Activated CD4-positive, alpha-beta T cell treated with anti-CD3 and anti-CD28 coated beads for 36 hours (primary cell): ENCODE measurements around the gene XRN2. TPM values are rescaled to one million over a fixed set of nuclear protein-coding genes. Genes with fewer than 3 reads are reported as not detected.
A peak's percentile ranks its signal among the peaks of the same experiment; 100 is the strongest.

ENCODE experiments used
- ATAC-seq: fragments of 200-7000 bp; cut with Tn5 transposase; one replicate; pipeline ENCODE4 v1.10.0; 2021; ENCODE audit warnings: mild to moderate bottlenecking, moderate library complexity
- CTCF ChIA-PET: fragments of 350-600 bp; sonication (Branson Sonifier 250); formaldehyde crosslinking; loops from one replicate; lab custom pipeline; 2021; ENCODE audit warnings: antibody characterized with exemption; lab: Charles Lee
- POLR2A ChIA-PET: fragments of 350-600 bp; sonication (Branson Sonifier 250); formaldehyde crosslinking; loops from one replicate; lab custom pipeline; 2021; ENCODE audit warnings: antibody characterized with exemption, inconsistent platforms; lab: Charles Lee
- DNase-seq: peaks from one replicate; pipeline ENCODE4 v3.0.0-alpha.2; 2020
- H3K27ac Mint-ChIP-seq: one replicate; pipeline ENCODE4 v1.8.0; 2021; ENCODE audit warnings: mixed read lengths
- H3K27me3 Mint-ChIP-seq: one replicate; pipeline ENCODE4 v1.8.0; 2021; ENCODE audit warnings: mixed read lengths
- H3K36me3 Mint-ChIP-seq: one replicate; pipeline ENCODE4 v1.8.0; 2021; ENCODE audit warnings: low read depth, mixed read lengths
- H3K4me1 Mint-ChIP-seq: one replicate; pipeline ENCODE4 v1.8.0; 2021; ENCODE audit warnings: mixed read lengths
- H3K4me3 Mint-ChIP-seq: one replicate; pipeline ENCODE4 v1.8.0; 2021; ENCODE audit warnings: mild to moderate bottlenecking, moderate library complexity, mixed read lengths
- H3K9me3 Mint-ChIP-seq: one replicate; pipeline ENCODE4 v1.8.0; 2021; ENCODE audit warnings: low read depth, mixed read lengths
- intact Hi-C, 2 experiments: fragments of 100-400 bp; cut with DNase I in 1 of 2; cut with micrococcal nuclease in 1 of 2; formaldehyde crosslinking; loops; one replicate each; pipeline versions ENCODE4 v1.14.2 to v1.15.1; 2022 to 2024; cut with DNase I, micrococcal nuclease
- total RNA-seq, 2 experiments: library from RNA; stranded (reverse); gene quantifications; one replicate each; pipeline ENCODE4 v1.2.3, GENCODE V29; 2021

XRN2 gene
- total RNA-seq, 2 experiments from 2014 or later = 87.1 to 88.4 TPM

DNA sequence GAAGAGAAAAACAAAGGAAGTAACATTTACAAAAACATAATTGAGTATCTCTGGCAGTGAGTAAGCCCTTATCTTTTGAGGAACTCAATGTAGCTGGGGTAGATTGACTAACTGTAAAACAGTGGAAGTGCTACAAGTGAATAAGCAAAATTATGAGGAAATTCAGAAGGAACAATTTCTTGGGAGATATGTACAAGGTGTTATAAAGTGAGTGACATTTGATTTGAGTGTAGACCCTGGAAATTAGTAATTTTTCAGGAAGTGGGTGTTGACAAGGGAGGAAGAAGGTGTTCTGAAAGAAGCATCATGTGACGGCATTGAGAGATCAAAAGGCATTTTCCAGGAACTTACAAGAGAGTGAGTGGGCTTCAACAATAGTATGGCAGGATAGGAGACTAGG is 22.2 kb downstream of the XRN2 start:
- DNase-seq = no peak
- ChIA-PET POLR2A (interaction anchor here (1.7 kb wide), 1 partner anchor 16 kb away, joined by 6 read pairs; no protein-coding TSS in a partner anchor), CTCF (interaction anchor here (1.5 to 1.8 kb wide), 2 partner anchors 9 to 90 kb away, joined by 4 to 10 read pairs; no protein-coding TSS in a partner anchor)
- peak overlapping the region; percentile 21 for H3K4me3 Mint-ChIP-seq
- peak overlapping the region; percentile 79 for H3K27ac Mint-ChIP-seq
- intact Hi-C loops = no loop called here
- H3K36me3 Mint-ChIP-seq = peaks cover 32% of the 10 kb centered on the region
- H3K27me3 Mint-ChIP-seq = no peaks in the 10 kb centered on the region
- ATAC-seq = peak; percentile 66
- H3K9me3 Mint-ChIP-seq = peaks cover 5% of the 10 kb centered on the region
- H3K4me1 Mint-ChIP-seq = peaks cover 46% of the 10 kb centered on the region

DNA sequence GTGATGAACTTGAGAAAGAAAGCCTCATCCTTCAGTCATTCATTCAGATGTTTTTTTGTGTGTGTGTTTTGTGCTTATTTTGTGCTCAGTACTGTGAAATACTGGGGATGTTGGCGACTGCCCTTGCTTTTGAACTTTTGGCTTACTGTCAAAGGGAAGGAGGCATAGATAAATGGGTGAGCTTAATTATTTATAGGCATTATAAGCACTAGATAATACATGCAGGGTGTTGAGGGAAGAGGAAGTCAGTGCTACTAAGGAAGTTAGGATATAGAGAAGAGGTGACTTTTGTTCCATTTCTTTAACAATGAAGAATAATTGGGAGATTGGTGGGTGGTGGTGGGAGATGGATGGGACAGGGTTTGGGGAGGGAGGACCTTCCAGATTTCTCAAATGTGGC is 23.6 kb downstream of the XRN2 start:
- intact Hi-C loops = no loop called here
- Mint-ChIP-seq H3K27ac (peak overlapping the region; percentile 58), H3K27me3 (no peaks in the 10 kb centered on the region), H3K36me3 (peaks cover 26% of the 10 kb centered on the region), H3K4me1 (peaks cover 46% of the 10 kb centered on the region), H3K9me3 (no peaks in the 10 kb centered on the region), H3K4me3 (no peak overlapping the region)
- POLR2A ChIA-PET = no interaction called here
- DNase-seq (no peak), ATAC-seq (no peak)
- CTCF ChIA-PET = interaction anchor here (1.0 to 1.6 kb wide), 4 partner anchors 9 to 67 kb away, joined by 3 to 4 read pairs (median 4); no protein-coding TSS in a partner anchor

DNA sequence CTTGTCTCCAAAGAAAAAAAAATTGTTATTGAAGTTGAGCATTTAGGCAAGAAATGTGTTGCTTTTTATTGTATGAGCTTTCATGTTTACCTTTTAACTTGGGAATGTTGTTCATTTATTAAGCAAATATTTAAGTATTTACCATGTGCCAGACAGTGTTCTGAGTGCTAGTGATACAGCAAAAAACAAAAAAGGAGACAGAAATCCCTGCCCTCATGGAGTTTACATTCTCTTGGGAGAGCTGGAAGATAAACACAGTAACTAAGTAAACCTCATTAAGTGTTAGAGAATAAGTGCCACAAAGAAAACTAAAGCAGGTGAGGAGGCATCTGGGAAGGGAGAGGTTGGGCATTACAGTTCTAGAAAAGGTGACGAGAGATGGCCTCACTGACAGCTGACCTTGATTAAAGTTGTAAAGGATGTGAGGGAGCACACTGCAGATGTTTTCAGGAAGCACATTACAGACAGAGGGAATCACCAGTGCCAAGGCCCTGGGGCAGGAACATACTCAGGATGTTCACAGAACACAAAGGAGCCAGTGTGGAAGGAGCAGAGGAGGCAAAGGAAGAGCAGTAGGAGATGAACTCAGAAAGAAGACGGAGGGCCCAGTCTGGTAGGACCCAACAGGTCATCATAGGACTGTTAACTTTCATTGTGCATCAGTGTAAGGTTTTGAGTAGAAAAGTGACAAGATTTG is 33.5 kb downstream of the XRN2 start:
- CTCF ChIA-PET = interaction anchor here (0.9 kb wide), 1 partner anchor 16 kb away, joined by 5 read pairs; no protein-coding TSS in a partner anchor
- intact Hi-C loops = no loop called here
- H3K27me3 Mint-ChIP-seq = no peaks in the 10 kb centered on the region
- no peak overlapping the region for H3K27ac Mint-ChIP-seq
- ATAC-seq (no peak), DNase-seq (no peak)
- peaks cover 73% of the 10 kb centered on the region for H3K36me3 Mint-ChIP-seq
- POLR2A ChIA-PET = no interaction called here
- no peaks in the 10 kb centered on the region for H3K9me3 Mint-ChIP-seq
- no peak overlapping the region for H3K4me3 Mint-ChIP-seq
- H3K4me1 Mint-ChIP-seq = no peaks in the 10 kb centered on the region

- no peak for ATAC-seq
Observed at GRCh38 chr20:21338291-21338690, 35.2 kb downstream of the XRN2 start.

DNA sequence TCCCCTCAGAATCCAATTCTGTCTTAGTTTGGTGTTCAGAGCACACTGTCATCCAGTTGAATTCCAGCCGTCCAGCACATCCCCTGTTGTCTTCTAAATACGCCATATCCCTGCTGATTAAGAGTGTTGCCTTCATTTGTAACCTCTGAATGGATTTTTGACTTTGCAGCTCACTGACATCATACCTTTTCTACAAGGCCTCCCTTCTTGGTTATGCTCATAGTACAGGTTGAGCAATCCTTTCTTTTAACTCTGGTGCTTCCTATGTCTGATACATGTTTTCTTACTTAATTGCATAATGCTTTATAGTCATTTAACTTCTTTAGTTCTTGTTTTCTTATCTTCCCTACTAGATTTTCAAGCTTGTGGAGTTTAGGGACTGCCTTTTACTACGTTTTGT is 36.4 kb downstream of the XRN2 start:
- DNase-seq (no peak), ATAC-seq (no peak)
- intact Hi-C loops = no loop called here
- Mint-ChIP-seq H3K9me3 (no peaks in the 10 kb centered on the region), H3K36me3 (peaks cover 63% of the 10 kb centered on the region), H3K27ac (no peak overlapping the region), H3K4me3 (no peak overlapping the region), H3K27me3 (no peaks in the 10 kb centered on the region), H3K4me1 (no peaks in the 10 kb centered on the region)
- POLR2A ChIA-PET = no interaction called here
- CTCF ChIA-PET = interaction anchor here (1.2 to 1.9 kb wide), 5 partner anchors 10 to 31 kb away, joined by 3 to 4 read pairs (median 3); no protein-coding TSS in a partner anchor

More at GRCh38 chr20:21338291-21338690, 35.2 kb downstream of the XRN2 start:
- H3K4me3 Mint-ChIP-seq = no peak overlapping the region
- H3K36me3 Mint-ChIP-seq = peaks cover 67% of the 10 kb centered on the region
- POLR2A ChIA-PET = no interaction called here
- H3K4me1 Mint-ChIP-seq = no peaks in the 10 kb centered on the region
- no peak overlapping the region for H3K27ac Mint-ChIP-seq
- CTCF ChIA-PET = interaction anchor here (1.2 kb wide), 4 partner anchors 9 to 17 kb away, joined by 3 to 4 read pairs (median 3); no protein-coding TSS in a partner anchor
- no peak for DNase-seq
- intact Hi-C loops = no loop called here
- no peaks in the 10 kb centered on the region for H3K9me3 Mint-ChIP-seq
- no peaks in the 10 kb centered on the region for H3K27me3 Mint-ChIP-seq

DNA sequence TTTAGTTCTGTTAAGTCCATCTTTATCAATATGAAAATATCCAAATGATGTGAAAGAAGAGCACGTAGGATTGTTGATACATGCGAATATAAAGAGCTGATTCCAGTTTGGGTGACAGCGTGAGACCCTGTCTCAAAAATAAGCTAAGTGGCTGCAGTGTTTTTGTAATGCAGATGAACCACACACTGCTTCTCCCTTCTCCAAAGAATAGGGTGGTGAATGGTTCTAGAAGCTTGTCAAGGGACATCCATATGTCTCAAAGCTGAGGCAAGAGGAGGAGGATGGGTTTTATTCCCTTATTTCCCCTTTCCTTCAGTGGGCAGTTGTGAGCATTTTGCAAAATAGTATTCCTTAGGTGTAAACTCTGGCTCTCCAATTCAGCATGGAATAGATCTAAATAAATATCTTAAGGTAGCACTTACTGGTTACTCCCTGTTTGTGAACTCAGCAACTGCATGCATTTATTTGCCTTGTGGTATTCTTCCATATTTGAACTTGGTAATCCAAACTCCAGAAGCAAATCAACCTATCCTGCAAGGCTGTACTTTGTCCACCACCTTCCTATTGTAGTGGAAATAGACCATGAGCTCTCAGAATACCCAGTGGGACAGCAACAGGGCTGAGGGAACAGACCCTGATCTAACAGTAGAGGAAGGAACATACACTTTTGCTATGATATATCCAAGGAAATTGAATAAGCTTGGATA is 38.0 kb downstream of the XRN2 start:
- no peak overlapping the region for H3K4me3 Mint-ChIP-seq
- DNase-seq = no peak
- H3K36me3 Mint-ChIP-seq = peaks cover 58% of the 10 kb centered on the region
- intact Hi-C loops = no loop called here
- CTCF ChIA-PET = interaction anchor here (1.9 kb wide), 1 partner anchor 11 kb away, joined by 4 read pairs; no protein-coding TSS in a partner anchor
- no peak overlapping the region for H3K27ac Mint-ChIP-seq
- no peaks in the 10 kb centered on the region for H3K27me3 Mint-ChIP-seq
- POLR2A ChIA-PET = no interaction called here
- H3K4me1 Mint-ChIP-seq = no peaks in the 10 kb centered on the region
- no peak for ATAC-seq
- no peaks in the 10 kb centered on the region for H3K9me3 Mint-ChIP-seq

- Mint-ChIP-seq H3K9me3 (no peaks in the 10 kb centered on the region), H3K36me3 (peaks cover 50% of the 10 kb centered on the region)
- ATAC-seq = no peak
Observed at GRCh38 chr20:21342656-21343345, 39.7 kb downstream of the XRN2 start.

DNA sequence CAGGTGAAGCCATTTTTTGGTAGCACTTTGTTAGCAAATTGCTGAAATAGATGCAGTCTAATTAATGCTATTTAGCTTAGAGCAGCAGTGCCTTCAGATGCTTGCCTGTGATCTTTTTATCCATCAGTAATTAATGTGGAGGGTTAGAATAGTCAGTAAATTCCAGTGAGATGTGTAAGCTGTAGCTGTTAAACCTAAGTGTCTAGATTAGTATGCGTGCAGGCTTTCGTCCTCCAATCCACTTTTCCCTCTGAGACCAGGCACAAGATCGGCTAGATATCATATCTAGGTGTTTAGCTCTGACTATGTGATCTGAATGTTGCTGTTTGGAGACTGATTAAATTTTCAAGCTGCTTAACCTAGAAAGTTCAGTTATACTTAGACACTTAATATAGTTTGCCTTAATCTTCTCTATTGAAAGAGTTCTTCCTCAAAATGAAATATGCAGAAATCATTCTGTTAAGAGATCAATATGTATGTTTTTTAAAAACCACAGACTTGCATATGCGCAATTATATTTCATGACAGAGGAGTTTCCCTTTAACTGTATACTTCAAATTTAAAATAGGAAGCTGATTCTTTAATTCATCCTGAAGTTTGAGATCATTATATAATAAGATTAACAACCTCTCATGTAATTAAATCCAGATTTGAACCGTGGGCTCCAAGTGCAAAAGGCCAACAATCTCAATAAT is 41.2 kb downstream of the XRN2 start:
- H3K9me3 Mint-ChIP-seq = no peaks in the 10 kb centered on the region
- H3K4me3 Mint-ChIP-seq = no peak overlapping the region
- H3K27ac Mint-ChIP-seq = no peak overlapping the region
- ChIA-PET POLR2A (no interaction called here), CTCF (interaction anchor here (0.5 to 1.9 kb wide), 6 partner anchors 7 to 110 kb away, joined by 3 to 7 read pairs (median 4); no protein-coding TSS in a partner anchor)
- no peaks in the 10 kb centered on the region for H3K4me1 Mint-ChIP-seq
- peaks cover 56% of the 10 kb centered on the region for H3K36me3 Mint-ChIP-seq
- intact Hi-C loops = no loop called here
- DNase-seq = no peak
- H3K27me3 Mint-ChIP-seq = no peaks in the 10 kb centered on the region
- no peak for ATAC-seq

More at GRCh38 chr20:21342656-21343345, 39.7 kb downstream of the XRN2 start:
- CTCF ChIA-PET = interaction anchor here (1.2 to 1.5 kb wide), 3 partner anchors 9 to 108 kb away, joined by 4 to 5 read pairs (median 4); no protein-coding TSS in a partner anchor
- no peaks in the 10 kb centered on the region for H3K4me1 Mint-ChIP-seq
- no peak overlapping the region for H3K27ac Mint-ChIP-seq
- no peaks in the 10 kb centered on the region for H3K27me3 Mint-ChIP-seq
- DNase-seq = no peak
- POLR2A ChIA-PET = no interaction called here
- H3K4me3 Mint-ChIP-seq = no peak overlapping the region
- intact Hi-C loops = no loop called here

DNA sequence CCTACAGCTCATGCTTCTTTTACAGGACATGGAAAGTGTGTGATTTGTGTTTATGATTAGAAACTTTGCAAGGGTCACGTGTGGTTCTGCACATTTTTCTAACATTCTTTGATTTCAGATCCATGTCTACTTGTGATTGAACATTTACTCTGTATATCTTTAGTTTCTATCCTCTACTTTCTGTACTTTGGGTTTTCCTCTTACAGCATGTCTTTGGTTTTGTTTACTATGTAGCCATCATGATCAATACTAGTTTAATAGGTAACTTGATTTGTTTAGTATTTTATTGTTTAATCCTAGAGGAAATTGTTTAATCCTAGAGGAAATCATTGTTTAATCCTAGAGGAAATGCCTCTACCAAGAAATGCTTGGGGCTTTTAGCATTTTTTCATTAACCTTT is 41.8 kb downstream of the XRN2 start:
- DNase-seq (no peak), ATAC-seq (no peak)
- Mint-ChIP-seq H3K4me3 (no peak overlapping the region), H3K27ac (no peak overlapping the region), H3K4me1 (no peaks in the 10 kb centered on the region), H3K9me3 (no peaks in the 10 kb centered on the region), H3K36me3 (peaks cover 53% of the 10 kb centered on the region), H3K27me3 (no peaks in the 10 kb centered on the region)
- CTCF ChIA-PET = interaction anchor here (1.5 to 1.9 kb wide), 2 partner anchors 103 to 110 kb away, joined by 3 to 7 read pairs; no protein-coding TSS in a partner anchor
- POLR2A ChIA-PET = no interaction called here
- intact Hi-C loops = no loop called here

DNA sequence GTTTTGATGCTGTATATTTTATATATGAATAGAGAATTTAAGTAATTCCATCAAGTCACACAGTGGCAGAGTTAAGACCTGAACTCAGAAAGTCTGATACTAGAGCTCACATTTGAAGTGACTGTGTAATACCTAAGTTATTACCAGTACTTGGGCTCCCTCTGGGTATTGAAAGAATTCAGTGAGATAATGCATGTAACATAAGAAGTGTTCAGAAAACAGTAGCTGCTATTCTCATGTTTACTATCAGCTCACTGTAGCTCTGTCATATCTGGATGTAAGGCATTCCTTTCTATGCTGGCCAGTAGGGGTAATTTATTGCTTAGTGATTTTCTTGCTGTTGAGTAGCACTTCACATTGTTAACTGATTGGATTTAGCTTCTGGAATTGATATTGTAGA is 49.6 kb downstream of the XRN2 start:
- ChIA-PET POLR2A (no interaction called here), CTCF (interaction anchor here (1.4 to 2.3 kb wide), 3 partner anchors 12 to 117 kb away, joined by 4 to 12 read pairs (median 5); no protein-coding TSS in a partner anchor)
- Mint-ChIP-seq H3K4me1 (no peaks in the 10 kb centered on the region), H3K27ac (no peak overlapping the region), H3K4me3 (no peak overlapping the region), H3K27me3 (no peaks in the 10 kb centered on the region), H3K9me3 (no peaks in the 10 kb centered on the region), H3K36me3 (peaks cover 32% of the 10 kb centered on the region)
- no peak for DNase-seq
- no peak for ATAC-seq
- intact Hi-C loops = loop anchor here in 1 of 2 experiments (5.0 kb wide), 1 partner anchor 115 kb away; no protein-coding TSS in a partner anchor
